KBM-7 (cell line): Measurements from ENCODE around the gene TIGD2.
"Not testable (repeated sequence)": the region's sequence is repeated elsewhere in the genome, so short reads cannot be mapped to it uniquely, and the experiment has no call there.

Source experiments
- DNase-seq: peaks from one replicate; pipeline ENCODE4 v3.0.0-alpha.2; 2015
- in situ Hi-C: fragments of 300-500 bp; cut with MboI; formaldehyde crosslinking; loops from 2 replicates; pipeline ENCODE4 v1.14.3; 2020; ENCODE audit warnings: low sequenced_read_pairs, low pct_unique_long_range_greater_than_20kb, mixed read lengths

The TIGD2 gene

GRCh38 chr4:89114100-89114499, 2.8 kb downstream of the TIGD2 start:
- no peak for DNase-seq
- in situ Hi-C loops = no loop called here

- in situ Hi-C loops = no loop called here
- DNase-seq = no peak
Measured at GRCh38 chr4:89117115-89117514, 5.8 kb downstream of the TIGD2 start.

- in situ Hi-C loops = no loop called here
- DNase-seq = no peak
Measured at GRCh38 chr4:89119166-89119565, 7.8 kb downstream of the TIGD2 start.

GRCh38 chr4:89119836-89120235, 8.5 kb downstream of the TIGD2 start:
- no peak for DNase-seq
- in situ Hi-C loops = no loop called here

GRCh38 chr4:89121387-89122068, 10.2 kb downstream of the TIGD2 start:
- in situ Hi-C loops = no loop called here
- DNase-seq = no peak

- in situ Hi-C loops = no loop called here
- DNase-seq = no peak
Measured at GRCh38 chr4:89123451-89123851, 12.1 kb downstream of the TIGD2 start.

GRCh38 chr4:89125901-89126782, 14.8 kb downstream of the TIGD2 start:
- DNase-seq = no peak
- in situ Hi-C loops = no loop called here

GRCh38 chr4:89129080-89129640, 17.8 kb downstream of the TIGD2 start:
- in situ Hi-C loops = no loop called here
- no peak for DNase-seq

- in situ Hi-C loops = no loop called here
- DNase-seq = no peak
Measured at GRCh38 chr4:89134775-89135319, 23.5 kb downstream of the TIGD2 start.

GRCh38 chr4:89136525-89136924, 25.2 kb downstream of the TIGD2 start:
- no peak for DNase-seq
- in situ Hi-C loops = no loop called here

GRCh38 chr4:89137231-89137630, 25.9 kb downstream of the TIGD2 start:
- in situ Hi-C loops = no loop called here
- DNase-seq = no peak

GRCh38 chr4:89137695-89138094, 26.4 kb downstream of the TIGD2 start:
- in situ Hi-C loops = no loop called here
- DNase-seq = no peak

GRCh38 chr4:89140168-89140759, 28.9 kb downstream of the TIGD2 start:
- DNase-seq = no peak
- in situ Hi-C loops = no loop called here

- no peak for DNase-seq
- in situ Hi-C loops = no loop called here
Measured at GRCh38 chr4:89142691-89143669, 31.6 kb downstream of the TIGD2 start.

GRCh38 chr4:89144652-89145051, 33.3 kb downstream of the TIGD2 start:
- DNase-seq, in situ Hi-C loops: not testable (repeated sequence)

GRCh38 chr4:89146196-89146595, 34.9 kb downstream of the TIGD2 start:
- DNase-seq = no peak
- in situ Hi-C loops = no loop called here

GRCh38 chr4:89152972-89153371, 41.6 kb downstream of the TIGD2 start:
- peak; percentile 50 for DNase-seq
- in situ Hi-C loops = no loop called here

GRCh38 chr4:89156174-89156914, 45.0 kb downstream of the TIGD2 start:
- in situ Hi-C loops = no loop called here
- DNase-seq = peak; percentile 22
